ENCODE data around the gene EID3.

EID3 gene

DNA sequence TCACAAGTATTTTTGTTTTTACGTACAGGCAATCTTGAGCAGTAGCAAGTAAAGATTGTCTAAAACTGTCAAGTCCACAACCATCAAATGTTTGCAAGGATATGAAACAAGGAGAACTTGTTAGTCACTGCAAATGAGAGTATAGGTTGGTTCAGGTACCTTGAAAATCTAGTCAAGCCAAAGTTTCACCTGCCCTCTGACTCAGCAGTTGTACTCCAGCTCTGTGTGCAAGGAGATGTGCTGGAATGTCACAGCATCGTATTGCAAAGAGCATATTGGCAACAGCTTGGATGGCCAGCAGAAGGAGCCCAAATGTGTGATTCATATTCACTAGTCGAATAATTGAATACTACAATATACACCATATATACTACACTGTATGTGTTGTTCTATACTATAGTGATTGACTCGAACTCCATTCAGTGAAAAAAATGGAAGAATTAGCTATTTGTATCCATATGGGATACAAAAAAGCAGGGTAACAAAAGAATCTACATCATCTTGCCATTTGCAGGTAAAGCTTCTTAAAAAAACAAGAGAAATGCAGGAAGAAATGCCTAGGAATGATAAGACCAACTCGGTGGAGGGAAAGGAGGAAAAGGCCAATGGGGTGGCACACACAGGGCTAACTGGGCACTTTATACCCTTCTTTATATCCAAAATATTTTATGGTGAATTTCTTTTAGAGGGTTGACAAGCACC, 44.0 kb downstream of the EID3 start:
- Histone ChIP-seq H3K36me3 (ENCODE audit: control insufficient read depth in 2 of 2, insufficient read depth in 2 of 2, low read length in 2 of 2) (peaks cover 39 to 52% of the 10 kb centered on the region in 2 donors), H3K27ac (ENCODE audit: low read depth in 2 of 2, low read length in 2 of 2) (no peak overlapping the region), H3K4me1 (ENCODE audit: control insufficient read depth in 2 of 2, insufficient read depth in 2 of 2, low read length in 2 of 2) (no peaks in the 10 kb centered on the region), H3K27me3 (ENCODE audit: control insufficient read depth in 2 of 2, insufficient read depth in 2 of 2, low read length in 2 of 2) (no peaks in the 10 kb centered on the region), H3K9ac (ENCODE audit: low read depth in 1 of 2, low read length in 2 of 2) (no peak overlapping the region), H3K4me3 (ENCODE audit: low read length in 2 of 2) (no peak overlapping the region), H3K9me3 (ENCODE audit: control insufficient read depth in 2 of 2, low read length in 2 of 2) (no peaks in the 10 kb centered on the region)

DNA sequence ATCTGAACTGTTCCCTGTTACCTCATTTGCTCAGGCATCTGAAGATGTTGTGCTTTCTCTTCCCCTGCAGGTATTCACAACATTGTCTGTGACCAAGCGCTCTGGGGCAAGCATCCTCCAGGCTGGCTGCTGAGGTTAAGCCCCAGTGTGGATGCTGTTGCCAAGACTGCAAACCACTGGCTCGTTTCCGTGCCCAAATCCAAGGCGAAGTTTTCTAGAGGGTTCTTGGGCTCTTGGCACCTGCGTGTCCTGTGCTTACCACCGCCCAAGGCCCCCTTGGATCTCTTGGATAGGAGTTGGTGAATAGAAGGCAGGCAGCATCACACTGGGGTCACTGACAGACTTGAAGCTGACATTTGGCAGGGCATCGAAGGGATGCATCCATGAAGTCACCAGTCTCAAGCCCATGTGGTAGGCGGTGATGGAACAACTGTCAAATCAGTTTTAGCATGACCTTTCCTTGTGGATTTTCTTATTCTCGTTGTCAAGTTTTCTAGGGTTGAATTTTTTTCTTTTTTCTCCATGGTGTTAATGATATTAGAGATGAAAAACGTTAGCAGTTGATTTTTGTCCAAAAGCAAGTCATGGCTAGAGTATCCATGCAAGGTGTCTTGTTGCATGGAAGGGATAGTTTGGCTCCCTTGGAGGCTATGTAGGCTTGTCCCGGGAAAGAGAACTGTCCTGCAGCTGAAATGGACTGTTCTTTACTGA, 44.9 kb downstream of the EID3 start:
- H3K4me3 ChIP-seq (ENCODE audit: low read length in 2 of 2): no peak overlapping the region
- H3K4me1 ChIP-seq (ENCODE audit: control insufficient read depth in 2 of 2, insufficient read depth in 2 of 2, low read length in 2 of 2): no peaks in the 10 kb centered on the region
- no peaks in the 10 kb centered on the region for H3K9me3 ChIP-seq (ENCODE audit: control insufficient read depth in 2 of 2, low read length in 2 of 2)
- no peak overlapping the region for H3K27ac ChIP-seq (ENCODE audit: low read depth in 2 of 2, low read length in 2 of 2)
- H3K9ac ChIP-seq (ENCODE audit: low read depth in 1 of 2, low read length in 2 of 2): no peak overlapping the region
- H3K27me3 ChIP-seq (ENCODE audit: control insufficient read depth in 2 of 2, insufficient read depth in 2 of 2, low read length in 2 of 2): no peaks in the 10 kb centered on the region
- H3K36me3 ChIP-seq (ENCODE audit: control insufficient read depth in 2 of 2, insufficient read depth in 2 of 2, low read length in 2 of 2): peaks cover 33 to 46% of the 10 kb centered on the region in 2 donors

DNA sequence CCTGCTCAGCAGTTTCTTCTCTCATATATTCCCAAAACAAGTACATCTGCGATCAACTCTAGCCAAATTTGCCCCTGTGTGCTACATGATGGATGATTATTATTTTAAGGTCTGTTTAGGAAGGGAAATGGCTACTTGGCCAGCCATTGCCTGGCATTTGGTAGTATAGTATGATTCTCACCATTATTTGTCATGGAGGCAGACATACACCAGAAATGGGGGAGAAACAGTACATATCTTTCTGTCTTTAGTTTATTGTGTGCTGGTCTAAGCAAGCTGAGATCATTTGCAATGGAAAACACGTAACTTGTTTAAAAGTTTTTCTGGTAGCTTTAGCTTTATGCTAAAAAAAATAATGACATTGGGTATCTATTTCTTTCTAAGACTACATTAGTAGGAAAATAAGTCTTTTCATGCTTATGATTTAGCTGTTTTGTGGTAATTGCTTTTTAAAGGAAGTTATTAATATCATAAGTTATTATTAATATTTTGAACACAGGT, 45.5 kb downstream of the EID3 start:
- H3K9ac ChIP-seq (ENCODE audit: low read depth in 1 of 2, low read length in 2 of 2): no peak overlapping the region
- H3K27me3 ChIP-seq (ENCODE audit: control insufficient read depth in 2 of 2, insufficient read depth in 2 of 2, low read length in 2 of 2): no peaks in the 10 kb centered on the region
- peaks cover 33 to 44% of the 10 kb centered on the region in 2 donors for H3K36me3 ChIP-seq (ENCODE audit: control insufficient read depth in 2 of 2, insufficient read depth in 2 of 2, low read length in 2 of 2)
- no peaks in the 10 kb centered on the region for H3K4me1 ChIP-seq (ENCODE audit: control insufficient read depth in 2 of 2, insufficient read depth in 2 of 2, low read length in 2 of 2)
- no peak overlapping the region for H3K4me3 ChIP-seq (ENCODE audit: low read length in 2 of 2)
- no peak overlapping the region for H3K27ac ChIP-seq (ENCODE audit: low read depth in 2 of 2, low read length in 2 of 2)
- H3K9me3 ChIP-seq (ENCODE audit: control insufficient read depth in 2 of 2, low read length in 2 of 2): no peaks in the 10 kb centered on the region

DNA sequence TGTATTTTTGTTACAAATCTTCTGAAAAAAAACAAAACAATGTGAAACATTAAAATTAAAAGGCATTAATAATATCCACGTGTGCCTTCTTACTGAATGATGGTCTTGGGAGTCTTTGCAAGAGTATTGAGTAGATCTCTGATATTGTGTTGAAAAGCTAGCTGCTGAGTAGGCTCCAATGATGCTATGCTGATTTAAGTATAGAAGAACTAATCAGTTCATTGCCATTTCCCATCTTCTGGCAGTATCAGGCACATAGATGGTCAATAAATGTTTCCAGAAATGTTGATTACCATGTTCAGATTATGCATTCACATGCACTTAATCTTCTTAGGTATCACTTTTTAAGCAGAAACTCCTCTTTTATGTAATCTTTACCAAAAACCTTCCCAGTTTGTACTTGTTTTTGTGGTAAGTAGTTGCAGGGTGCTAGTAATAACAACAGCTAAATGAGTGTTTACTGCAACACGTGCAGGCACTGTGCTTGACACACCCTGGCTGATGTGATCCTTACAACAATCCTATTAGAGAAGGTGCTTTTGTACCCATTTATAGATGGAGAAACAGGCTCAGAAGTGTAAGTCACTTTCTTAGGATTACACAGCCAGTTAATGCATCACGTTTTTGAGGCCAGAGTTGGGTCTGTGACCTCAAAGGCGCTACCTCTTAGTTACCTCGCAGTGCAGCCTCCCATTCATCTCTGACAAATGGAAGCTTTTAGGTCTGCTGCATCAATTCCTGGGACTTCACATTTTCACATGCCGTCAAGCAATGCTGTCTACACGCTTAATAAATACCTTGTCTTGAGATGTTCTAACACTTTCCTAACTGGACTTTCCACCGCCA, 46.9 kb downstream of the EID3 start:
- peaks cover 33 to 40% of the 10 kb centered on the region in 2 donors for H3K36me3 ChIP-seq (ENCODE audit: control insufficient read depth in 2 of 2, insufficient read depth in 2 of 2, low read length in 2 of 2)
- no peaks in the 10 kb centered on the region for H3K9me3 ChIP-seq (ENCODE audit: control insufficient read depth in 2 of 2, low read length in 2 of 2)
- no peaks in the 10 kb centered on the region for H3K4me1 ChIP-seq (ENCODE audit: control insufficient read depth in 2 of 2, insufficient read depth in 2 of 2, low read length in 2 of 2)
- H3K9ac ChIP-seq (ENCODE audit: low read depth in 1 of 2, low read length in 2 of 2): no peak overlapping the region
- H3K4me3 ChIP-seq (ENCODE audit: low read length in 2 of 2): no peak overlapping the region
- H3K27me3 ChIP-seq (ENCODE audit: control insufficient read depth in 2 of 2, insufficient read depth in 2 of 2, low read length in 2 of 2): no peaks in the 10 kb centered on the region
- H3K27ac ChIP-seq (ENCODE audit: low read depth in 2 of 2, low read length in 2 of 2): no peak overlapping the region

DNA sequence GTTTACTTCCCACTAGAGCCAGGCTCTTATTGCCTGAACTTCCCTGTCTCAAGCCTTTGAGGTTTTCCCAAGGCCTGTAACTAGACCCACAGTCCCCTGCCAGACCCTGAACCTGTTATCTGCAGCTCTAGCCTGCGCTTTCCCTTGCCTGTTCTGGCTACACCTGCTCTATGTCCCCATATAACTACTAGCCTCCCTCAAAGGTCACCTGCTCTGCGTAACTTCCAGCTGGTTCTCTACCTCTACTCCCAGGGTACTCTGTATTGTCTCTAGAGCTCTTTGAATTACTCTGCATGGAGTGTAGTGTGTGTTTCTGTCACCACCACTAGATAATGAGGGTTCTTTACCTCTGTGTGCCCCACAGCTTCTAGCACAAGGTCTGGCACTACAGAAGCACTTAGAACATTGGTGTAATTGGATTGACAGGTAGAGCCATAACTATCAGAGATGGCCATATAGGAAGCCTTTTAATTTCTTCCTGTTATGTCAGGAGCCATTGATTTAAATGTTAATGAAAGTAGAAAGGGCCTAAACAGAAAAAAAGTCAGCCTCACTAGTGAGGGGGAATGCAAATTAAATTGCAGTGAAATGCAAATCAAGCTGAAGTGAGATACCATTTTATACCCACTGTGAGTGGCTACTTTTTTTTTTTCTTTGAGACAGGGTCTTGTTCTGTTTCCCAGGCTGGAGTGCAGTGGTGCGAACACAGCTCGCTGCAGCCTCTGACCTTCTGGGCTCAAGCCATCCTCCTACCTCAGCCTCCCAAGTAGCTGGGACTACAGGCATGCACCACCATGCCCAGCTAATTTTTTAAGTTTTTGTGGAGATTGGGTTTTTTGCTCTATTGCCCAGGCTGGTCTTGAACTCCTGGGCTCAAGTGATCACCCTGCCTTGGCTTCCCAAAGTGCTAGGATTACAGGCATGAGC, 47.8 kb downstream of the EID3 start:
- H3K27ac ChIP-seq (ENCODE audit: low read depth in 2 of 2, low read length in 2 of 2): no peak overlapping the region
- no peaks in the 10 kb centered on the region for H3K9me3 ChIP-seq (ENCODE audit: control insufficient read depth in 2 of 2, low read length in 2 of 2)
- peaks cover 33 to 34% of the 10 kb centered on the region in 2 donors for H3K36me3 ChIP-seq (ENCODE audit: control insufficient read depth in 2 of 2, insufficient read depth in 2 of 2, low read length in 2 of 2)
- no peak overlapping the region for H3K4me3 ChIP-seq (ENCODE audit: low read length in 2 of 2)
- H3K4me1 ChIP-seq (ENCODE audit: control insufficient read depth in 2 of 2, insufficient read depth in 2 of 2, low read length in 2 of 2): no peaks in the 10 kb centered on the region
- H3K27me3 ChIP-seq (ENCODE audit: control insufficient read depth in 2 of 2, insufficient read depth in 2 of 2, low read length in 2 of 2): no peaks in the 10 kb centered on the region
- no peak overlapping the region for H3K9ac ChIP-seq (ENCODE audit: low read depth in 1 of 2, low read length in 2 of 2)

DNA sequence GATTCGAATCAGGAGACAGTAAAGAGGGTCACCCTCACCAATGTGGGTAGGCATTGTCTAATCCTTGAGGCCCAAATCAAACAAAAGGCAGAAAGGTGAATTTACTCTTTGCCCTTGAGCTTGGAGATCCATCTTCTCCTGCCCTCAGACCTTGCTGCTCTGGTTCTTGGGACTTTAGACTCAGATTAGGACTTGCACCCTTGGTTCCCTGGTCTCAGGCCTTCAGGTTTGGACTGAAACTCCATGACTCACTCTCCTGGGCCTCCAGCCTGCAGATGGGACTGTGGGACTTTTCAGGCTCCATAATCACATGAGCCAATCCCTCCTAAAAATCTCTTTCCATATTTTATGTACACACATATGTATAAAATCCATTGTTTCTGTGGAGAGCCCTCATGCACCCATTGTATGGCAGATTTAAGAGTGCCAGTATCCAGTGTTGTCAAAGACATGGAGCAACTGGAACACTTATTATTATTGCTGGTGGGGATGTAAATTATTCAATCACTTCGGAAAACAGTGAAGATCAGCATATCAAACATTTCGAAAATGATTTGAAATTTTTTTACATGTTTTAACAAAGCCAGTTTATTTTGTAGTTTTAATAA, 48.7 kb downstream of the EID3 start:
- H3K27me3 ChIP-seq (ENCODE audit: control insufficient read depth in 2 of 2, insufficient read depth in 2 of 2, low read length in 2 of 2): no peaks in the 10 kb centered on the region
- no peaks in the 10 kb centered on the region for H3K4me1 ChIP-seq (ENCODE audit: control insufficient read depth in 2 of 2, insufficient read depth in 2 of 2, low read length in 2 of 2)
- no peak overlapping the region for H3K9ac ChIP-seq (ENCODE audit: low read depth in 1 of 2, low read length in 2 of 2)
- H3K4me3 ChIP-seq (ENCODE audit: low read length in 2 of 2): no peak overlapping the region
- H3K36me3 ChIP-seq (ENCODE audit: control insufficient read depth in 2 of 2, insufficient read depth in 2 of 2, low read length in 2 of 2): peaks cover 31 to 33% of the 10 kb centered on the region in 2 donors
- H3K9me3 ChIP-seq (ENCODE audit: control insufficient read depth in 2 of 2, low read length in 2 of 2): no peaks in the 10 kb centered on the region
- H3K27ac ChIP-seq (ENCODE audit: low read depth in 2 of 2, low read length in 2 of 2): no peak overlapping the region

DNA sequence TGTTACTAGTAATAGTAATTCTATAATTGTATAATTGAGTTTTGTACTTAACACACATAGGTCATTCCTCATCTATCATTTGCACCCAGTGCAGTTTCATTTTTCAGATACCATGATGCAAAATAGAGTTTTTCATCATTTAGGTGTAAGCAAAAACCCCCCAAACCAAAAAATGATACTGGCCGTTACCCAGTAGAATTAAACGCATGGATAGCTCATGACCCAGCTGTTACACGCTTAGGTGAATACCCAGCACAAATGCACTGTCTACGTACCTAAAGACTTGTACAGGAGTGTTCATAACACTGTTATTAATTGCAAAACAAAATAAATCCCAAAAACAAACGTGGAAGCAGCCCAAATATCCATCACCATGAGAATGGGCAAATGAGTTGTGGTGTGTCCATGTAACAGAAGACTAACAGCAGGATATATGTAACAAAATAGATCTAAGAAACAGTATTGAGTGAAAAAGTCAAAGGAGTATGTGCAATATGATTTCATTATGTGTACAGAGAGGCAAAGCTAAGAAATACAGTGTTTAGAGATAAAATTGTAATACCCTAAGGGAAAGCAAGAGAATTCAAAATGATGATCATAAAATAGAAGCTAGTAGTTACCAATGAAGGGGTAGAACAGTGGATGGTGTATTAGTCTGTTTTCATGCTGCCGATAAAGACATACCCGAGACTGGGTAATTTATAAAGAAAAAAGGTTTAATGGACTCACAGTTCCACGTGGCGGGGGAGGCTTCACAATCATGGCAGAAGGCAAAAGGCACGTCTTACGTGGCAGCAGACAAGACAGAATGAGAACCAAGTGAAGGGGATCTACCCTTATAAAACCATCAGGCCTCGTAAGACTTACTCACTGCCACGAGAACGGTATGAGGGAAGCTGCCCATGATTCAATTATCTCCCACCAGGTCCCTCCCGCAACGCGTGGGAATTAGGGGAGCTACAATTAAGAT, 49.8 kb downstream of the EID3 start:
- peaks cover 22 to 26% of the 10 kb centered on the region in 2 donors for H3K36me3 ChIP-seq (ENCODE audit: control insufficient read depth in 2 of 2, insufficient read depth in 2 of 2, low read length in 2 of 2)

DNA sequence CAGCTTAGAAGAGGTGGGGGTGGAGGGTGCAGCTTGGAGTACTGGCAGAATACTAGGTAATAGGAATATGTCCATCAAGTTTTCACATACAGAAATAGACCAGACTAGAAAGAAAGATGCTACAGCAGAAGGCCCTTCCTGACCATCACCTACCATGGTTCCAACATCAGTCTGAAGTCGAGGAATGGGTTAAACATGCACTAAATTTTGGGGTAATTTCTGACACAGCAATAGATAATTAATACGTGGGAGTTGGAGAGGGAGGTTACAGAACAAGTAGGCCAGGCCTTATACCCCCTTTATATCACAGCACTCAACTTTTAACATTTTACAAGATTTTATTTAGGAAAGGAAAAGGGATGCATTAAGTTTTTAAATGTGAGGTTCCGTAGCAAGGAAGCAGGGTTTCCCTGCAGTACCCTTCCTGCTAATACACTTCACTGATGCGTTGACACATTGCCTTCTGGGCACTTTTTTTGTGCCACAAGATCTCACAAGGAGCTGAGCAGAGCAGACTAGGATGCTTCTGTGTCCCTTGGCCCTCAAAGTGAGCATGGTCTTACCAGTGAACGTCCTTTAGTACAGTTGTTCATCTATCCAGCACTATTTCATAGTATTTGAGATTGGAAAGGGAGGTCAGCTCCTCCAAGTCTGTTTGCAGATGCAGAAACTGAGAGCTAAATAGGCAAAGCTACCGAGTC, 50.8 kb downstream of the EID3 start:
- Histone ChIP-seq H3K9me3 (ENCODE audit: control insufficient read depth in 2 of 2, low read length in 2 of 2) (no peaks in the 10 kb centered on the region), H3K9ac (ENCODE audit: low read depth in 1 of 2, low read length in 2 of 2) (no peak overlapping the region), H3K27ac (ENCODE audit: low read depth in 2 of 2, low read length in 2 of 2) (no peak overlapping the region), H3K27me3 (ENCODE audit: control insufficient read depth in 2 of 2, insufficient read depth in 2 of 2, low read length in 2 of 2) (no peaks in the 10 kb centered on the region), H3K4me1 (ENCODE audit: control insufficient read depth in 2 of 2, insufficient read depth in 2 of 2, low read length in 2 of 2) (no peaks in the 10 kb centered on the region), H3K36me3 (ENCODE audit: control insufficient read depth in 2 of 2, insufficient read depth in 2 of 2, low read length in 2 of 2) (peaks cover 13 to 15% of the 10 kb centered on the region in 2 donors), H3K4me3 (ENCODE audit: low read length in 2 of 2) (no peak overlapping the region)

More for the DNA sequence above, 49.8 kb downstream of the EID3 start:
- no peaks in the 10 kb centered on the region for H3K4me1 ChIP-seq (ENCODE audit: control insufficient read depth in 2 of 2, insufficient read depth in 2 of 2, low read length in 2 of 2)
- no peak overlapping the region for H3K4me3 ChIP-seq (ENCODE audit: low read length in 2 of 2)
- H3K27ac ChIP-seq (ENCODE audit: low read depth in 2 of 2, low read length in 2 of 2): no peak overlapping the region
- no peaks in the 10 kb centered on the region for H3K9me3 ChIP-seq (ENCODE audit: control insufficient read depth in 2 of 2, low read length in 2 of 2)
- no peaks in the 10 kb centered on the region for H3K27me3 ChIP-seq (ENCODE audit: control insufficient read depth in 2 of 2, insufficient read depth in 2 of 2, low read length in 2 of 2)
- H3K9ac ChIP-seq (ENCODE audit: low read depth in 1 of 2, low read length in 2 of 2): no peak overlapping the region
